Karpas-422 (cell line): ENCODE data around the gene UBN1. TPM values are rescaled to one million over a fixed set of nuclear protein-coding genes. Genes with fewer than 3 reads are reported as not detected.

Experiments used
- DNase-seq: peaks from one replicate; pipeline ENCODE4 v3.0.0-alpha.2; 2015
- H2AFZ ChIP-seq: fragments of 200-600 bp; sonication (generic); 2 replicates; pipeline ENCODE4 v1.6.1; 2014; ENCODE audit warnings: antibody characterized with exemption, low read length, mixed read lengths
- H3K27ac ChIP-seq: fragments of 200-600 bp; sonication (generic); 2 replicates; pipeline ENCODE4 v1.5.1; 2014; ENCODE audit warnings: mild to moderate bottlenecking, low read length, moderate library complexity
- H3K27me3 ChIP-seq: fragments of 200-600 bp; sonication (generic); 2 replicates; pipeline ENCODE4 v1.6.1; 2014; ENCODE audit warnings: low read length, mixed read lengths
- H3K36me3 ChIP-seq: fragments of 200-600 bp; sonication (generic); 2 replicates; pipeline ENCODE4 v1.6.1; 2014; ENCODE audit warnings: low read length, mixed read lengths; ENCODE audit not compliant: insufficient read depth
- H3K4me1 ChIP-seq: fragments of 200-600 bp; sonication (generic); 2 replicates; pipeline ENCODE4 v1.6.1; 2014; ENCODE audit warnings: mild to moderate bottlenecking, low read length, mixed read lengths
- H3K4me2 ChIP-seq: fragments of 200-600 bp; sonication (generic); 2 replicates; pipeline ENCODE4 v1.6.1; 2014; ENCODE audit warnings: low read length, low read depth, mild to moderate bottlenecking; ENCODE audit not compliant: poor library complexity, severe bottlenecking
- H3K4me3 ChIP-seq: fragments of 200-600 bp; sonication (generic); 2 replicates; pipeline ENCODE4 v1.5.1; 2014; ENCODE audit warnings: mild to moderate bottlenecking, antibody characterized with exemption, low read length, mixed read lengths
- H3K79me2 ChIP-seq: fragments of 200-600 bp; sonication (generic); 2 replicates; pipeline ENCODE4 v1.6.1; 2014; ENCODE audit warnings: mild to moderate bottlenecking, low read length, mixed read lengths
- H3K9ac ChIP-seq: fragments of 200-600 bp; sonication (generic); 2 replicates; pipeline ENCODE4 v1.6.0; 2014; ENCODE audit warnings: low read length
- H3K9me2 ChIP-seq: fragments of 200-600 bp; sonication (generic), shearing (Covaris generic); replicated peaks from 2 replicates; pipeline ENCODE4 v1.6.0; 2014; ENCODE audit warnings: mild to moderate bottlenecking, low read length, moderate library complexity; ENCODE audit not compliant: insufficient read depth
- H3K9me3 ChIP-seq: fragments of 300-700, 200-600 bp; sonication (generic); 2 replicates; pipeline ENCODE4 v1.6.1; 2014; ENCODE audit warnings: low read length, mixed read lengths
- H4K20me1 ChIP-seq: fragments of 200-600 bp; sonication (generic); 2 replicates; pipeline ENCODE4 v1.6.1; 2014; ENCODE audit warnings: mild to moderate bottlenecking, antibody characterized with exemption, low read length, low read depth; ENCODE audit not compliant: insufficient read depth
- total RNA-seq: library from RNA; depleted of rRNA; stranded (reverse); fragments of >200 nt; shearing (Covaris generic); gene quantifications from 2 replicates; pipeline ENCODE4 v1.2.3, GENCODE V29; 2014; ENCODE audit warnings: low replicate concordance

Gene UBN1
- total RNA-seq, 1 experiment from 2014 or later: 21.7 TPM

DNA sequence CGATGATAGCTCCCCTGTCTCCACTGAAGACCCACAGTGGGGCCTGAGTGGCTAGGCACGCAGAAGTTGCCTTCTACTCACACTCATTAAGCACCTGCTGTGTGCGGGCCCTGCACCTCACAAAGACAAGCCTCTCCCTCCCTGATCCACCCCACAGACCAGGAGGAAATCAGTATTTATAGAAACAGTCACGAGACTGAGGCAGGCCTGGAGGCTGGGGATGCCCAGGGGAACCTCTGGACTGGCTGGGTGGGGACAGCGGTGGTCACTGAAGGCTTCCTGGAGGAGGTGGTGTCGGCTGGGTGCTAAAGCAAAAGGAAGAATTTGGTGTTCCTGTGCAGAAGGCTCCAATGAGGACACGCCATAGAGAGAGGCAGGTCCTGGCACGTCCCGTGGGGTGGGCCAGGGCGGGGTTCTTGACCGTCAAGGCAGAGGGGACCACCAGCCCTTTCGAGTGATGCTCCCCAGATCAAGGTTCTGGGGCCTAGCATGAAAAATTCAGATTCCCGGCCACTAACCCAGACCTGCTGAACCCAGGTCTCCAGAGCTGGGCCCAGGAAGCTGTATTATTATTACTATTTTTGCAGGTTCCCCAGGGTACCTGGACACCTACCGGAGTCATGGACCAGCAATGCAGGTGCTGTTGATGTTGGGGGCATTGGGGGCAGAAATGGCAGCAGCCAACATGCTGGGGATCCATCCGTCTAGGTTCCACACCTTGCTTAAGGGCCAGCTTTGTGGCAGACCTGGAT, 66.7 kb downstream of the UBN1 start:
- Histone ChIP-seq H3K9me2 (no peaks in the 10 kb centered on the region), H3K4me2 (no peak overlapping the region), H4K20me1 (no peaks in the 10 kb centered on the region), H3K27me3 (no peaks in the 10 kb centered on the region), H3K4me1 (no peaks in the 10 kb centered on the region), H2AFZ (no peak overlapping the region), H3K79me2 (no peaks in the 10 kb centered on the region), H3K36me3 (no peaks in the 10 kb centered on the region), H3K9ac (no peak overlapping the region), H3K9me3 (no peaks in the 10 kb centered on the region), H3K27ac (no peak overlapping the region), H3K4me3 (no peak overlapping the region)
- no peak for DNase-seq

DNA sequence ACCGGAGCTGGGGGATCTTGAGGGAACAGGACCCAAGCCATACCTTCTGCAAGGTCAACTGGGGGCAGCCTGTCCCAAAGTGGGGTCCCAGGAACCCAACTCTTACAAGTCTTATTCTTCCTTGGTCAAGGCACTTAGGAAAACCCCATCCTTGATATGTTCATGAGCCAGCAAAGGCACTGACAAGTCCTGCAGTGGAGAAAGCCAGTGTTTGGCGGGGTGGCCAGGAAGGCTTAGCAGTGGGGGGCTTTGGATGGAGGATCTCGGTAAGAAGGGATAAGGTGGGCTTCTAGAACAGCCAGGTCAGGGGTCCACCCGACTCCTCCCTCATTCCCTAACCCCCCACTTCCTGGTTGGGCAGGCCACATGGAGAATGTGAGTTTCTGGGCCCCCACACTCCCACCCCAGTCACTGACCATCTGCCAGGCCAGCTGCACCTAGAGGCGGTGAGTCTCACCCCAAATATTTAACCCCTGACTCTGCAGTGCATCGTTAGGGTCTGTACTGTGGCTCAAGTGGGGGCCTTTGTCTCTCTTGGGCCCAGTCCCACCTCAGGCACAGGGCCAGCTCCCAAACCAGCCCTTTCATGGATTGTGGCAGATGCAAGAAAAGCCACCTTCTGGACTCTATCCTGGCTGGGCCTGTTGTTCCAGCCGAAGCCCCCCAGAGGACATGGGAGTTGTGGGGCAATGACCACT, 67.4 kb downstream of the UBN1 start:
- Histone ChIP-seq H3K9me3 (no peaks in the 10 kb centered on the region), H2AFZ (no peak overlapping the region), H3K27me3 (no peaks in the 10 kb centered on the region), H3K27ac (no peak overlapping the region), H3K9ac (no peak overlapping the region), H3K4me2 (no peak overlapping the region), H3K4me1 (no peaks in the 10 kb centered on the region), H3K36me3 (no peaks in the 10 kb centered on the region), H4K20me1 (no peaks in the 10 kb centered on the region), H3K4me3 (no peak overlapping the region), H3K9me2 (no peaks in the 10 kb centered on the region), H3K79me2 (no peaks in the 10 kb centered on the region)
- no peak for DNase-seq

DNA sequence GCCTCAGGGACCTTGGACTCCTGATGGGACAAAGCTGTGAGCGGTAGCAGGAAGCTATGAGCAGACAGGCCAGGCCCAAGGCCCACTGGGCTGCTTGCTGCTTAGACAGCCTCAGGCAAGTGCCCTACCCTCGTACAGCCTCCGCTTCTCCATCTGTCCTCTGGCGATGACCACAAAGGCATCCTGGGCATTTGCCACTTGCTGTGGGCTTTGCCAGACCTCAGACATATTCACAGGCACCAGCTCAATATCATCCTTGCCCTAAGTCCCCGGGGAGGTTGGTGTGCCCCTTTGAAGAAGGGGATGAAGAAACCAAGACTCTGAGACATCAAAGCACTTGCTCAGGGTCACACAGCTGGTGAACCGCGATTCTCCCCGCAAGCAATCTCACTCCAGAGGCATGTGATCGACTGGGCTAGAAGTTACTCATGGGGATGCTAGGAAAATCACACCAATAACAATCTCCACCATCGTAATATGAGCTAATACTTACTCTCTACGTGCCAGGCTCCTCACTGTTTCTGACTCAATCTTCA, 68.0 kb downstream of the UBN1 start:
- H3K27ac ChIP-seq: no peak overlapping the region
- H3K4me1 ChIP-seq: no peaks in the 10 kb centered on the region
- no peak overlapping the region for H3K9ac ChIP-seq
- H3K9me2 ChIP-seq: no peaks in the 10 kb centered on the region
- H3K27me3 ChIP-seq: no peaks in the 10 kb centered on the region
- no peaks in the 10 kb centered on the region for H3K79me2 ChIP-seq
- no peaks in the 10 kb centered on the region for H3K9me3 ChIP-seq
- H3K4me2 ChIP-seq: no peak overlapping the region
- no peak overlapping the region for H3K4me3 ChIP-seq
- no peaks in the 10 kb centered on the region for H4K20me1 ChIP-seq
- H2AFZ ChIP-seq: no peak overlapping the region
- no peaks in the 10 kb centered on the region for H3K36me3 ChIP-seq
- no peak for DNase-seq

DNA sequence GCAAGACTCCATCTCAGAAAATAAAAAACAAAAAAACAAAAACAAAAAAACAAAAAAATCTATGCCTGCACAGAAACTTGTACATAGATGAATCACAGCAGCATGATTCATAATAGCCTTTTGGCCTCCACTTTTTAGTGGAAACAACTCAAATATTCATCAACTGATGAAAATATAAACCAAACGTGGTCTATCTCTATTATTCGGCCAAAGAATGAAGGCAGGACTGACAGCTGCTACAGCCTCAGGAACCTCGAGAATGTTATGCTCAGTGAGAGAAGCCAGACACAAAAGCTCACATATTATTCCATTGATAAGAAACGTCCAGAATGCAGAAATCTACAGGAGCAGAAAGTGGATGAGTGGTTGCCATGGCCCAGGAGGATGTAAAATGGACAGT, 69.8 kb downstream of the UBN1 start:
- H3K27me3 ChIP-seq: no peaks in the 10 kb centered on the region
- H3K4me3 ChIP-seq: no peak overlapping the region
- no peak overlapping the region for H3K4me2 ChIP-seq
- no peaks in the 10 kb centered on the region for H3K4me1 ChIP-seq
- H2AFZ ChIP-seq: no peak overlapping the region
- no peak for DNase-seq
- H3K36me3 ChIP-seq: no peaks in the 10 kb centered on the region
- no peaks in the 10 kb centered on the region for H3K9me2 ChIP-seq
- no peaks in the 10 kb centered on the region for H4K20me1 ChIP-seq
- no peak overlapping the region for H3K9ac ChIP-seq
- no peaks in the 10 kb centered on the region for H3K79me2 ChIP-seq
- no peaks in the 10 kb centered on the region for H3K9me3 ChIP-seq
- no peak overlapping the region for H3K27ac ChIP-seq

DNA sequence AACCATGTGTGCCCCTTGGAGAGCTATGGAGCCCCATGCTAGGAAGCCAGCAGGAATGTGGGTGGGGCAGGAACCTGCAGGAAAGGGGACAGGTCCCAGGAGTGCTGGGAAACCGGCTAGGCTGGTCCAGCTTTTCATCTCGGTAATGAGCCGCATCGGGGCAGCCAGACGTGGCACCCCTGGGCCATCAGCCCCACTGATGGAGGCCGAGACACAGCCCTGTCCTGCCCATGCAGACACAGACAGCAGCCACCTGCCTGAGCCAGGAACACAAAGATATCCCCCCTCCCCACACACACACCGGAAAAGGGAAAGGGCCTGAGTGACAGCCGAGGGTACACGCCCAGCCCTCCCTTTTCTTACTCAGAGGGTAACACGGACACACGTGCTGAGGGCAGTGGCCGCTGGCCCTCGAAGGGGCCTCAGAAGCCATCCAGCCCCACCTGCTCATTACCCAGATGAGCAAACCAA, 71.5 kb downstream of the UBN1 start:
- no peak overlapping the region for H3K9ac ChIP-seq
- H3K4me3 ChIP-seq: no peak overlapping the region
- no peaks in the 10 kb centered on the region for H3K9me2 ChIP-seq
- no peaks in the 10 kb centered on the region for H4K20me1 ChIP-seq
- no peaks in the 10 kb centered on the region for H3K36me3 ChIP-seq
- H3K4me2 ChIP-seq: no peak overlapping the region
- H3K4me1 ChIP-seq: no peaks in the 10 kb centered on the region
- H3K79me2 ChIP-seq: no peaks in the 10 kb centered on the region
- no peak for DNase-seq
- no peak overlapping the region for H2AFZ ChIP-seq
- H3K9me3 ChIP-seq: no peaks in the 10 kb centered on the region
- no peaks in the 10 kb centered on the region for H3K27me3 ChIP-seq
- no peak overlapping the region for H3K27ac ChIP-seq

DNA sequence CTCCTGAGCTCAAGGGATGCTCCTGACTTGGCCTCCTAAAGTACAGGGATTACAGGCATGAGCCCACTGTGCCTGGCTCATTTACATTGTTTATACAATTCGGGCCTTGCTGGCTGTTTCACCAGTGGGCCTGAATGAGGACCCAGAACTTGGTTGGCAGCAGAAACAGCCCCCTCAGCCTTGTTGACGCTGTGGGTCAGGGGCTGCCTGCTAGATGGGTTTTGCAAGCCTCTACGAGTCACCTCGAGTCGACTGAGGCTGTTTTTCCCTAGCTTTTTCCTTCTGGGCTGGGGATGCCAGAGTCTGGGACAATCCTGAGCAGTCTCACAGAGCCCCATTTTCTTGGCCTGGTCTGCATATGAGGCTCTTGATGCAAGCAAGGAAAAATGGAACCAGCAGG, 73.5 kb downstream of the UBN1 start:
- Histone ChIP-seq H4K20me1 (no peaks in the 10 kb centered on the region), H3K27me3 (no peaks in the 10 kb centered on the region), H3K9me3 (no peaks in the 10 kb centered on the region), H3K4me2 (no peak overlapping the region), H3K9me2 (no peaks in the 10 kb centered on the region), H3K36me3 (no peaks in the 10 kb centered on the region), H3K4me1 (no peaks in the 10 kb centered on the region), H3K9ac (no peak overlapping the region), H3K27ac (no peak overlapping the region), H3K79me2 (no peaks in the 10 kb centered on the region), H3K4me3 (no peak overlapping the region), H2AFZ (no peak overlapping the region)
- no peak for DNase-seq

DNA sequence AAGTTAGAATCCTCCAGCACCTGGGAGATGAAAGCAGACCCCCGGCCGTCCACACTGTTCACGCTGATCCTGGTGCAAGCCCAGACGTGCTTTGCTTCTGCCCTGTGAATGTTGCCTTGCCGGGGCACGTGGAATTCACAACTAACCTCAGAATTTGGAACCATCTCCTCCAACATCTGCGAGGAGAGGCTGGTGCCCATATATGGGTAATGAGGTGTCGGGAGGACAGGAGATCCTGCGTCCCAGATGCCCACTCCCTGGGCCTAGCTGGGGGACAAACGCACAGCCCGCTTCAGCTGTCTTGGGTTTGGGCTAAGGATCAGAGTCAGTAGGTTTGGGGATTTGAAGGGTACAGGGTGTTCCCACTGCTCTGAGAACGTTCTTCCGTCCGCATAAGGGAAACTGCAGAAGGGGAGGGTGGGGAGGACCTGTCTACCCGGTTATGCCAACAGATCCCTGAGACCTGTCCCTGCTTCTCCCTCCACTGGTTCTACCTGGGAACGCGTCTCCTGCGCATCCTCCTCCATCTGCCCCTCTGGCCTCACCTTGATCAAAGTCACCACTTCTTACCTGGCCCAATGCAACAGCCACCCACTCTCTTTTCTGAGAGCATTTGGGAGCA, 75.6 kb downstream of the UBN1 start:
- no peaks in the 10 kb centered on the region for H3K27me3 ChIP-seq
- no peak overlapping the region for H3K4me3 ChIP-seq
- H3K4me1 ChIP-seq: no peaks in the 10 kb centered on the region
- H3K9me2 ChIP-seq: no peaks in the 10 kb centered on the region
- H4K20me1 ChIP-seq: no peaks in the 10 kb centered on the region
- no peak overlapping the region for H3K27ac ChIP-seq
- H3K9me3 ChIP-seq: peaks cover 6% of the 10 kb centered on the region; the same call in 1 of the 2 replicates
- H2AFZ ChIP-seq: no peak overlapping the region
- H3K4me2 ChIP-seq: no peak overlapping the region
- no peak overlapping the region for H3K9ac ChIP-seq
- DNase-seq: no peak
- H3K36me3 ChIP-seq: no peaks in the 10 kb centered on the region
- no peaks in the 10 kb centered on the region for H3K79me2 ChIP-seq

DNA sequence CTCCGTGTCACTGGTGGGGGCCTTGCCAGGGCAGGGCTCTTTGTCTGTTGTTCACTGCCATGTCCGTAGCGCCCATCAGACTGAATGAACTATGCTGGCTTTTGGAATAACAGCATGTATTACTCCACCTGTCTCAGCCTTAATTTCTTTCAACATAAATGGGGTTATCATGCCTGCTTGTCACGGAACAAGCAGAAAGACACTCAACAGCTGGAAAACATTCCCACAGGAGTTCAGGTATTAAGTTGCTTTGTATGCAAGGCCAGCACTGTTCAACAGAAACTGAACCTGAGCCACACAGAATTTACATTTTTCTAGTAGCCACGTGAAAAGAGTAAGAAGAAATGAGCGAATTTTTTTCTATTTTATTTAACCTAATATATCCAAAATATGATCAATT, 76.6 kb downstream of the UBN1 start:
- no peak overlapping the region for H3K9ac ChIP-seq
- H3K4me2 ChIP-seq: no peak overlapping the region
- H3K79me2 ChIP-seq: no peaks in the 10 kb centered on the region
- peaks cover 6% of the 10 kb centered on the region; the same call in 1 of the 2 replicates for H3K9me3 ChIP-seq
- H4K20me1 ChIP-seq: no peaks in the 10 kb centered on the region
- H3K36me3 ChIP-seq: no peaks in the 10 kb centered on the region
- no peaks in the 10 kb centered on the region for H3K27me3 ChIP-seq
- no peak overlapping the region for H3K4me3 ChIP-seq
- H3K27ac ChIP-seq: no peak overlapping the region
- no peak for DNase-seq
- no peaks in the 10 kb centered on the region for H3K4me1 ChIP-seq
- no peak overlapping the region for H2AFZ ChIP-seq
- no peaks in the 10 kb centered on the region for H3K9me2 ChIP-seq
